ENCODE results near the gene SH3BP1.

Gene SH3BP1

DNA sequence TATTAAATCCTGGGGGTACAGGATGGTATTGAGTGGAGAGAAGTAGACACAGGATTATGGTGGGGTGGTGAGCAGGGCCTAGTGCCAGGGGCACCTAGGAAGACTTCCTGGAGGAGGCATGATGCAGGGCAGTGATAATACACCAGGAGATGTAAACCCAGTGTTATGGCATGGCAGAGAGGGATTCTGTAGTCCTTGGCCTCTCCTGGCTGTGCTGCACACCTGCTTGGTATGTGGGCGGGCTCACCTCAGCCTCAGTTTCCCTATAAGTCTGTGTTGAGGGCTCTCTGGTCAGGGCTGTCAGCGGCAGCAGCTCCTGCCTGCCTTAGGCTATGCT is 21.2 kb downstream of the SH3BP1 start:
- DNase-seq = no peak

- DNase-seq = peak; percentile 62
Observed at GRCh38 chr22:37661160-37661924, 21.9 kb downstream of the SH3BP1 start.

GRCh38 chr22:37662039-37662438 is 22.6 kb downstream of the SH3BP1 start:
- DNase-seq = no peak

GRCh38 chr22:37663521-37664140 is 24.2 kb downstream of the SH3BP1 start:
- no peak for DNase-seq

GRCh38 chr22:37664249-37665101 is 25.0 kb downstream of the SH3BP1 start:
- DNase-seq = no peak

DNA sequence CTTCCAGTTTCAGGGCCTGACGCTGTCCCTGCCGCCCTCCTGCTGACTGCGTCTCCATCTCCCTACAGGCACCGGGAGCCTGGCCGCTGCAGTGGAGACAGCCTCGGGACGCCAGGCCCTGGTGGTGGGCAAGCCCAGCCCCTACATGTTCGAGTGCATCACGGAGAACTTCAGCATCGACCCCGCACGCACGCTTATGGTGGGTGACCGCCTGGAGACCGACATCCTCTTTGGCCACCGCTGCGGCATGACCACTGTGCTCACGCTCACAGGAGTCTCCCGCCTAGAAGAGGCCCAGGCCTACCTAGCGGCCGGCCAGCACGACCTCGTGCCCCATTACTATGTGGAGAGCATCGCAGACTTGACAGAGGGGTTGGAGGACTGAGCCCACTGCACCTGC is 26.0 kb downstream of the SH3BP1 start:
- no peak for DNase-seq

- no peak for DNase-seq
Observed at GRCh38 chr22:37669586-37669985, 30.1 kb downstream of the SH3BP1 start.

- no peak for DNase-seq
Observed at GRCh38 chr22:37672206-37672919, 32.9 kb downstream of the SH3BP1 start.

DNA sequence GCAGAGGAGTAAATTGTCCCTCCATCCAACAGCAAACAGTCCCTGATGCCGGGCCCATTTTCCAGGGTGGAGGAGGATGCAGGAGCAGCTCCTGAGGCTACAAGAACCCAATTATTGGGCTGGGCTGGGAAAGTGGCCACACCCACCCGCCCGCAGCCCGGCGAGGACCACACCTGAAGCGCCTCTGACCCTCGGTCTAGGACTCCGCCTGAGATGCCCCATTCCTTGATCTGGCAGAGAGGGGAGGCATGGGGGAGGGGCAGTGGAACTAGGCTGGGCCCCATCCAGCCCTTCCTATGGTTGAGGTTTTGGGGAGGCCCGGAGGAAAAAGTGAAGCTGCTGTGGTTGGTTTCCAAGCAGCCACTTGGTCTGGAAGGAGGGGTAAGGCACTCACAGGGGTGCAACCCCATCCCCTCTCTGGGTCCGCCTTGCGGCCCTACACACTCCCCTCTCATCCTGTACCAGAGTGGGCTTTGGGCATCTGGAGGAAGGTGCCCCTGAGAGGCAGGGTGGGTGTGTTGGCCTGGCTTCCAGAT is 33.5 kb downstream of the SH3BP1 start:
- no peak for DNase-seq

GRCh38 chr22:37674248-37674647 is 34.8 kb downstream of the SH3BP1 start:
- DNase-seq = no peak

- DNase-seq = peak; percentile 66
Observed at GRCh38 chr22:37674951-37675929, 35.8 kb downstream of the SH3BP1 start, which contains the start of gene LGALS1. Gene LGALS1 (plus strand): TSS chr22:37675636. CDS start chr22:37675703, 67 bp downstream.

DNA sequence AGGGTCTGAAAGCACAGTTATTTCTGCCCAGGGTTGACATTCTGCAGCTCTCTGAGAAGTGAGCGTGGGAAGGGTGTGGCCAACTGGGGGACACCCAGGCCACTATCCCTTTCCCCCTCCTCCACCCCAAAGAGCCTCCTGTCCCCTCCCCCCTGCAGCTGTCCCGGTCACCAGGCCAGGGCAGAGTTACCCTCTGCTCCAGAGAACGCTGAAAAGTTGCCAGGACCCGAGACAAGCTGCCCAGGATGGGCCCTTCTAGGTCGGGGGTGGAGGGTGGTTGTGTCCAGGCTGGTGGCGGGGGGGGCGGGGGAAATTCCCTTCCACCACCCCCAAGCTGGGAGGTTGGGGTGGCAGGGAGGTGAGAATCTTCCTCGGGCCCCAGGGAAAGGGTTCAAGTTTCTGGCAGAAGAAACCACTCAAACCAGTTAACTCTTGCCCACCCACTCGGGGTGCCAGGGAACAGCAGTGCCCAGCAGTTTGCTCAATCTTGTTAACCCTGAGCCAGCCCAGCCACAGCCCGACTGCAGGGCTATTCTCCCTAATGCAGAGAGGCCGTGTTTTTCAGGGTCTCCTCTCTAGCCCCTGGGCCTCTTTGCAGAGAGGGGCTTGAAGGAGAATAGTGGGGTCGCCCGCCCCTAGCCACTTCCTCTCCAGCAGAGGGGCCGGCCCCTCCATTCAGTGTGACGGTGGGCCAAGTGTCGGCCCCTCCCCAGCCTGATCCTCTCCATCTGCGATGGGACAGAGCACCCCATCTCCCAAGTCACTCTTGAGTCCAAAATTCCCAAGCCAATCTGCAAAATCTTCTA is 36.7 kb downstream of the SH3BP1 start:
- no peak for DNase-seq

- peak; percentile 63 for DNase-seq
Observed at GRCh38 chr22:37676736-37677492, 37.4 kb downstream of the SH3BP1 start.

- DNase-seq = no peak
Observed at GRCh38 chr22:37677493-37677974, 38.1 kb downstream of the SH3BP1 start.

DNA sequence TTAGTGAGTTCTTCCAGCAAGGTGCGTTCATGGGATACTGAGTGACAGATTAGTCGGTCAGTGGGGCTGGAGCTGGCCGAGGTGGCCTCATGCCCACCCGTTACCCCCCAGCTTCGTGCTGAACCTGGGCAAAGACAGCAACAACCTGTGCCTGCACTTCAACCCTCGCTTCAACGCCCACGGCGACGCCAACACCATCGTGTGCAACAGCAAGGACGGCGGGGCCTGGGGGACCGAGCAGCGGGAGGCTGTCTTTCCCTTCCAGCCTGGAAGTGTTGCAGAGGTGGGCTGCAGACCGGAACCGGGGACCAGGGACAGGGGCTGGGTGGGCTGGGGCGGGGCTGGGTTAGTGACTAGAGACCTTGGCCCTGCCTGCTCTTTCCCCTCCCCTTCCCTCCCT is 38.9 kb downstream of the SH3BP1 start:
- no peak for DNase-seq

DNA sequence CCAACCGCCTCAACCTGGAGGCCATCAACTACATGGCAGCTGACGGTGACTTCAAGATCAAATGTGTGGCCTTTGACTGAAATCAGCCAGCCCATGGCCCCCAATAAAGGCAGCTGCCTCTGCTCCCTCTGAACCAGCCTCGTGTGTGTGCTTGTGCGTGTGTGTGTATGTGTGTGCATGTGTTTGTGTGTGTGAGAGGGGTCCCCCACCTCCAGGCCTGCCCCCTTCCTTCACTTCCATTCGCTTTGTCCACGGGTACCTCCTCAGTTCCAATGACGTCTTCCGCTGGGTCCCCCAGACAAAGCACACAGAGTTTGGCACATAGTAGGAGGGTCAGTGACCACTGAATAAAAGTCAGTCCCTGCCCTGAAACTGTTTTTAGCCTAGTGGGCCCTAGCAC is 40.2 kb downstream of the SH3BP1 start:
- no peak for DNase-seq

DNA sequence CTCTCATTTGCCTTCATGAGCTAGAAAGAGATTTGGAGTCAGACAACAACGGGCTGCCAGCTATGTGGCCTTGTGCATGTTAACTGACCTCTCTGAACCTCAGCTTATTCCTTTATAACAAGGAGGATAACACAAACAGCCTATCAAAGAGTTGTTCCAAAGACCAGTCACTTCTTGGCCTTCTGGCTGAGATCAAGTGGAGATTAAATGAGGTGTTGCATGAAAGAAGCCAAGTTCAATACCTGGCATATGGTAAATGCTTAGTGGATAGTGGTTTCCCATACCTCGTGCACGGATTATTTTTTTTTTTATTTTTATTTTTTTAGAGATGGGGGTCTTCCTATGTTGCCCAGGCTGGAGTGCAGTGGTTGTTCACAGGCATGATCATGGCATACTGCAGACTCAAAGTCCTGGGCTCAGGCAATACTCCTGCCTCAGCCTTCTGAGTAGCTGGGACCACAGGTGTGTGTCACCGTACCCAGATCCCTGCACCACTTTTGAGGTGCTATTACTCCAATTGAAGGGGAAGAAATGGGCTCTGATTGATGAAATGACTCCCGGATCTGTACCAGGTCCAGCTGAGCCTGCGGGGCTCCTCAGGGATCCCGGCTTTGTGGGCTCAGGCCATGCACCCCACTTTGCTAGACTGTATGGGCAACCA is 40.9 kb downstream of the SH3BP1 start:
- DNase-seq = no peak

DNA sequence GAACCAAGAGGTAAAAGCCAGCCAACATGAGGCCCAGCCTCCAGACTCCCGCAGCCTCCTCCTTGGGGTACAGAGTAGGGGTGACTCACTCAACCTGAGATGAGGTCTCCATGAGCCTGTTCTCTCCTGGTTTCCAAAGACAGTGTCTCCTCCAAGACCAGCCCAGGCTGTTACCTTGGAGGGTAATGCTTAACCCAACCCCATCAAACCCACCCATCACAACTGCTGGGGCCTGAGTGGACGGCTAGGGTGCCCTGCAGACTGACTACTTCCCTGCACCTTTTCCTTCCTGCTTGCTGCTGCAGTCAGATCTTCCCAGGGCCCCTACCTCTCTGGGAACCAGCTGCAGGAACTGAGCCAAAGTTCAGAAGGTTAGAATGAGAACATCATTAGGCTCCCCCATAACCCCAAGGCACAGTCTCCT is 41.5 kb downstream of the SH3BP1 start:
- DNase-seq = no peak

- DNase-seq = peak; percentile 74
Observed at GRCh38 chr22:37681556-37682049, 42.1 kb downstream of the SH3BP1 start.
